Fibroblast of pulmonary artery (primary cell): ENCODE data around the gene COL20A1.

Source experiments
- DNase-seq: peaks from one replicate; pipeline ENCODE4 v3.0.0-alpha.2; 2010; ENCODE audit warnings: low read depth
- H3K4me3 ChIP-seq: replicated peaks from 2 replicates; pipeline ENCODE4 v1.5.1; 2011; ENCODE audit warnings: low read depth, mild to moderate bottlenecking, control low read depth, low read length, moderate library complexity
- CTCF ChIP-seq: IDR thresholded peaks from 2 replicates; pipeline ENCODE4 v1.5.1; 2011; ENCODE audit warnings: mild to moderate bottlenecking, control low read depth, low read length, inconsistent platforms; ENCODE audit errors: missing control alignments

Gene COL20A1

GRCh38 chr20:63296531-63297299 is 3.7 kb downstream of the COL20A1 start:
- no peak for TF ChIP-seq CTCF
- DNase-seq: no peak
- no peak overlapping the region for H3K4me3 ChIP-seq

- no peak for TF ChIP-seq CTCF
- DNase-seq: no peak
Observed at GRCh38 chr20:63297371-63297781, 4.4 kb downstream of the COL20A1 start.

GRCh38 chr20:63297796-63298572 is 5.0 kb downstream of the COL20A1 start:
- TF ChIP-seq CTCF: no peak
- no peak for DNase-seq

More at GRCh38 chr20:63297371-63297781, 4.4 kb downstream of the COL20A1 start:
- no peak overlapping the region for H3K4me3 ChIP-seq

GRCh38 chr20:63298731-63299312 is 5.8 kb downstream of the COL20A1 start:
- no peak for DNase-seq
- TF ChIP-seq CTCF: no peak
- H3K4me3 ChIP-seq: no peak overlapping the region

More at GRCh38 chr20:63297796-63298572, 5.0 kb downstream of the COL20A1 start:
- H3K4me3 ChIP-seq: no peak overlapping the region

GRCh38 chr20:63301671-63302070 is 8.7 kb downstream of the COL20A1 start:
- no peak for TF ChIP-seq CTCF
- no peak overlapping the region for H3K4me3 ChIP-seq
- no peak for DNase-seq

- no peak for DNase-seq
- TF ChIP-seq CTCF: no peak
- no peak overlapping the region for H3K4me3 ChIP-seq
Observed at GRCh38 chr20:63303095-63303666, 10.2 kb downstream of the COL20A1 start.
